ENCODE data around the gene SLC2A9.

DNA sequence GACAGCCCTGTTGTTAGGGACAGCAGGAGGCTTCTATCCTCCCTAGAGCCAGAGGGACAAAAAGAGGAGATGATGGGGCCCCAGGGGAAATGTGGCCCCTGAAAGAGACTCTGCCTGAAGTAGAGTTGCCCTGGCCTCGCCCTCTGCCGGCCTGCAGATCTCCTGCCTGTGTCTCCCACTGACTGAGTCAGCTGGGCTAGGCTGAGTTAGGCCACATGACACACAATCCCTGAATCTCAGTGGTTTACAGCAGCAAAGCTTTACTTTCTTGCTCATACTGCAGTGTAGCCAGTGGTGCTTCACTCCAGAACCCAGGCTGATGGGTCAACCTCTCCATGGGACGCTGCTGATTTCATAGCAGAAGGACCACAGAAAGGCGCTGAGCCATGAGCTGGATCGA is 216.4 kb downstream of the SLC2A9 start:
- TF ChIP-seq, protein P1, sequence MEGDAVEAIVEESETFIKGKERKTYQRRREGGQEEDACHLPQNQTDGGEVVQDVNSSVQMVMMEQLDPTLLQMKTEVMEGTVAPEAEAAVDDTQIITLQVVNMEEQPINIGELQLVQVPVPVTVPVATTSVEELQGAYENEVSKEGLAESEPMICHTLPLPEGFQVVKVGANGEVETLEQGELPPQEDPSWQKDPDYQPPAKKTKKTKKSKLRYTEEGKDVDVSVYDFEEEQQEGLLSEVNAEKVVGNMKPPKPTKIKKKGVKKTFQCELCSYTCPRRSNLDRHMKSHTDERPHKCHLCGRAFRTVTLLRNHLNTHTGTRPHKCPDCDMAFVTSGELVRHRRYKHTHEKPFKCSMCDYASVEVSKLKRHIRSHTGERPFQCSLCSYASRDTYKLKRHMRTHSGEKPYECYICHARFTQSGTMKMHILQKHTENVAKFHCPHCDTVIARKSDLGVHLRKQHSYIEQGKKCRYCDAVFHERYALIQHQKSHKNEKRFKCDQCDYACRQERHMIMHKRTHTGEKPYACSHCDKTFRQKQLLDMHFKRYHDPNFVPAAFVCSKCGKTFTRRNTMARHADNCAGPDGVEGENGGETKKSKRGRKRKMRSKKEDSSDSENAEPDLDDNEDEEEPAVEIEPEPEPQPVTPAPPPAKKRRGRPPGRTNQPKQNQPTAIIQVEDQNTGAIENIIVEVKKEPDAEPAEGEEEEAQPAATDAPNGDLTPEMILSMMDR (IDR thresholded peaks at IDR 0.05; ENCODE audit: insufficient read depth, low read length, poor library complexity, severe bottlenecking): no peak
- no peak for TF ChIP-seq EZH2phosphoT487 (conservative IDR thresholded peaks at IDR 0.05; ENCODE audit: low read length)

All from SU-DHL-6 (cell line).